CD14-positive monocyte (primary cell): ENCODE measurements around the gene NRXN3. TPM values are rescaled to one million over a fixed set of nuclear protein-coding genes. Genes with fewer than 3 reads are reported as not detected.

Source experiments
- DNase-seq, 3 donors: peaks; one replicate each; pipeline ENCODE4 v3.0.0-alpha.2; 2011 to 2022
- H2AFZ ChIP-seq: 2 replicates; pipeline ENCODE4 v1.6.0; 2012; ENCODE audit warnings: mild to moderate bottlenecking, low read depth, low read length, inconsistent platforms; ENCODE audit not compliant: insufficient read depth, poor library complexity, severe bottlenecking
- H3K27ac ChIP-seq, 2 donors: 1 replicate in 1 of 2; 2 replicates in 1 of 2; pipeline ENCODE4 v1.5.1; 2012 to 2013; ENCODE audit warnings: low read length in 2 of 2, control low read depth in 1 of 2, inconsistent platforms in 1 of 2, low read depth in 1 of 2, mild to moderate bottlenecking in 1 of 2
- H3K27me3 ChIP-seq, 2 donors: one replicate each; pipeline versions ENCODE4 v1.6.0 to v1.6.1; 2011 to 2013; ENCODE audit warnings: low read length in 2 of 2; ENCODE audit not compliant: control insufficient read depth in 2 of 2, insufficient read depth in 2 of 2
- H3K36me3 ChIP-seq, 2 donors: replicated peaks in 1 of 2; 1 replicate in 1 of 2; 2 replicates in 1 of 2; pipeline versions ENCODE4 v1.5.1 to v1.6.1; 2012 to 2013; ENCODE audit warnings: low read length in 2 of 2, control low read depth in 1 of 2, inconsistent platforms in 1 of 2, mild to moderate bottlenecking in 1 of 2; ENCODE audit not compliant: insufficient read depth in 2 of 2, control insufficient read depth in 1 of 2
- H3K4me1 ChIP-seq, 2 donors: 1 replicate in 1 of 2; 2 replicates in 1 of 2; pipeline versions ENCODE4 v1.5.1 to v1.6.1; 2012 to 2013; ENCODE audit warnings: low read length in 2 of 2, control low read depth in 1 of 2, inconsistent platforms in 1 of 2, mild to moderate bottlenecking in 1 of 2, moderate library complexity in 1 of 2; ENCODE audit not compliant: insufficient read depth in 2 of 2, control insufficient read depth in 1 of 2
- H3K4me2 ChIP-seq: replicated peaks from 2 replicates; pipeline ENCODE3; 2012; ENCODE audit warnings: low read length, moderate library complexity, mild to moderate bottlenecking; ENCODE audit not compliant: poor library complexity, severe bottlenecking; ENCODE audit errors: extremely low read depth
- H3K4me3 ChIP-seq, 3 experiments: fragments of 200-600 bp in 1 of 3; sonication (generic) in 1 of 3; replicated peaks in 1 of 3; 1 replicate in 2 of 3; 2 replicates in 1 of 3; pipeline ENCODE4 v1.5.1; 2011 to 2013; ENCODE audit warnings: low read length in 3 of 3, mild to moderate bottlenecking in 3 of 3, control low read depth in 2 of 3, low read depth in 2 of 3, inconsistent platforms in 1 of 3, moderate library complexity in 1 of 3
- H3K79me2 ChIP-seq: 2 replicates; pipeline ENCODE4 v1.6.0; 2012; ENCODE audit warnings: mild to moderate bottlenecking, control low read depth, inconsistent platforms, low read length, moderate library complexity; ENCODE audit not compliant: insufficient read depth
- H3K9ac ChIP-seq: 2 replicates; pipeline ENCODE4 v1.6.0; 2017; ENCODE audit warnings: low read length, mild to moderate bottlenecking; ENCODE audit not compliant: insufficient read depth, poor library complexity, severe bottlenecking
- H3K9me3 ChIP-seq, 2 donors: replicated peaks in 1 of 2; 1 replicate in 1 of 2; 2 replicates in 1 of 2; pipeline versions ENCODE4 v1.5.1 to v1.6.1; 2012 to 2013; ENCODE audit warnings: low read length in 2 of 2, control low read depth in 1 of 2; ENCODE audit not compliant: control insufficient read depth in 1 of 2, insufficient read depth in 1 of 2
- H4K20me1 ChIP-seq: 2 replicates; pipeline ENCODE4 v1.6.0; 2012; ENCODE audit warnings: mild to moderate bottlenecking, low read length, control low read depth, moderate library complexity; ENCODE audit not compliant: insufficient read depth
- H3K27ac Mint-ChIP-seq, 7 donors: one replicate each; pipeline ENCODE4 v1.8.0; 2020; ENCODE audit warnings: mild to moderate bottlenecking in 7 of 7, mixed read lengths in 7 of 7, moderate library complexity in 6 of 7, inconsistent platforms in 2 of 7
- H3K27me3 Mint-ChIP-seq, 3 donors: one replicate each; pipeline ENCODE4 v1.8.0; 2021 to 2022; ENCODE audit warnings: low read depth in 3 of 3, mild to moderate bottlenecking in 3 of 3, mixed read lengths in 3 of 3, moderate library complexity in 3 of 3, inconsistent platforms in 1 of 3
- H3K36me3 Mint-ChIP-seq, 2 donors: one replicate each; pipeline ENCODE4 v1.8.0; 2020; ENCODE audit warnings: mixed read lengths in 2 of 2, inconsistent platforms in 1 of 2, mild to moderate bottlenecking in 1 of 2
- H3K4me1 Mint-ChIP-seq: one replicate; pipeline ENCODE4 v1.8.0; 2020; ENCODE audit warnings: mild to moderate bottlenecking, mixed read lengths
- H3K4me3 Mint-ChIP-seq, 2 donors: one replicate each; pipeline ENCODE4 v1.8.0; 2020; ENCODE audit warnings: mild to moderate bottlenecking in 2 of 2, mixed read lengths in 2 of 2, moderate library complexity in 1 of 2
- H3K9me3 Mint-ChIP-seq, 7 donors: one replicate each; pipeline ENCODE4 v1.8.0; 2020 to 2022; ENCODE audit warnings: mixed read lengths in 7 of 7, mild to moderate bottlenecking in 6 of 7, moderate library complexity in 6 of 7, inconsistent platforms in 2 of 7
- WGBS: methylation state at CpG from one replicate; pipeline ENCODE4 v1.1.5; 2013; ENCODE audit warnings: missing lambda C conversion rate; ENCODE audit not compliant: insufficient coverage; 5-methylcytosine and 5-hydroxymethylcytosine counted together
- intact Hi-C, 2 donors: fragments of 100-400 bp; cut with micrococcal nuclease; formaldehyde crosslinking; loops; one replicate each; pipeline versions ENCODE4 v1.15.0 to v1.15.1; 2023
- polyA plus RNA-seq, 3 donors: library from polyadenylated mRNA; depleted of rRNA in 1 of 3; unstranded in 2 of 3; stranded (reverse) in 1 of 3; fragments of 300-500 nt in 2 of 3; fragments of >200 nt in 1 of 3; fragmentation: Illumina TruSeq in 2 of 3; gene quantifications; 1 replicate in 2 of 3; 2 replicates in 1 of 3; pipeline ENCODE4 v1.2.3, GENCODE V29; 2012 to 2021
- TF ChIP-seq, protein P1 (sequence below): fragments of 200-600 bp; IDR thresholded peaks from one replicate; pipeline ENCODE4 v1.8.0; 2022; ENCODE audit warnings: antibody characterized with exemption, mild to moderate bottlenecking

Gene NRXN3
- polyA plus RNA-seq, 3 donors = not detected

DNA sequence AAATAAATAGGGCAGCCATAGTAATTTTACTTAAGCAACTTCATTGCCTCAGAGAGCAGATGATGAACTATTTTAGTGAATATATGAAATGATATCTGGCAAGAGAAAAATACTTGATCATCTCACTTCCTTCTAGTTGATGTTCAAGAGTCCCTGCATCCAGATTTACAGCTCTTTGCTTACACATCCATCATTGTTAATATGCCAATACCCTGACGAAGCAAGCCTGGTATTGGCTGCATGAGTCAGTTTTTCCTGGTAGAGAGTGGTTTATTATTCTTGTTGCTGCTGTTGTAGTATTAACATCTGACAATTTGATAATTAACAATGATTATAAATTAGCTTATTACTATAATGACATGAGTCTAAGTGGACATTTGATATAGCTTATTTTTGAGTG lies 681.9 kb downstream of the NRXN3 start:
- no peak overlapping the region for H3K4me2 ChIP-seq
- intact Hi-C loops = no loop called here
- no CpG with 5 or more reads among the region's 1 CpG for WGBS

DNA sequence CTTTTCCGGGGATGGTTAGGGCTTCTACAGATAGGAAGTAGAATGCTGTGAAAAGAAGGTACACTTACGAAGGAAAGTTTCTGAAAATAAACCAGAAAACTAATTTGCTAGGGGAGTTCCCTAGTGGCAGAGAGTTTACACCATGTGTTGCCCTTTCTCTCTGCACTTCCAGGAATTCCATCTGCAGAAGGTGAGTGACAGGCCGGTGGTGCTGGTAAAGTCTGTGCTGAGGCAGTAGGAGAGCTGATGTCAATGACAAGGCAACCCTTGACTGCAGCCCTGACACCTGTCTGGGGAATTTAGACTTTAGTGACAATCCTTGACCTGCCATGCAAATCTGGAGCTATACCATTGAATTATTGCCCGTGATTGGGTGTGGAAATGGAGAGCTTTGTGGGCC lies 687.8 kb downstream of the NRXN3 start:
- Histone ChIP-seq H4K20me1 (no peaks in the 10 kb centered on the region), H3K4me2 (no peak overlapping the region), H3K9me3 (no peaks in the 10 kb centered on the region), H3K79me2 (no peaks in the 10 kb centered on the region), H3K27me3 (no peaks in the 10 kb centered on the region), H3K4me1 (no peaks in the 10 kb centered on the region), H3K9ac (no peak overlapping the region), H3K27ac (no peak overlapping the region), H3K36me3 (no peaks in the 10 kb centered on the region), H3K4me3 (no peak overlapping the region), H2AFZ (no peak overlapping the region)
- Mint-ChIP-seq H3K4me3 (no peak overlapping the region), H3K36me3 (no peaks in the 10 kb centered on the region), H3K9me3 (peaks cover 0 to 2% (median 0%) of the 10 kb centered on the region in 7 donors), H3K27ac (no peak overlapping the region), H3K27me3 (peaks cover 0 to 2% (median 2%) of the 10 kb centered on the region in 3 donors), H3K4me1 (no peaks in the 10 kb centered on the region)
- intact Hi-C loops = no loop called here
- no peak for DNase-seq
- WGBS = 78% methylated on average over 3 of the region's 4 CpGs
- TF ChIP-seq, protein P1, sequence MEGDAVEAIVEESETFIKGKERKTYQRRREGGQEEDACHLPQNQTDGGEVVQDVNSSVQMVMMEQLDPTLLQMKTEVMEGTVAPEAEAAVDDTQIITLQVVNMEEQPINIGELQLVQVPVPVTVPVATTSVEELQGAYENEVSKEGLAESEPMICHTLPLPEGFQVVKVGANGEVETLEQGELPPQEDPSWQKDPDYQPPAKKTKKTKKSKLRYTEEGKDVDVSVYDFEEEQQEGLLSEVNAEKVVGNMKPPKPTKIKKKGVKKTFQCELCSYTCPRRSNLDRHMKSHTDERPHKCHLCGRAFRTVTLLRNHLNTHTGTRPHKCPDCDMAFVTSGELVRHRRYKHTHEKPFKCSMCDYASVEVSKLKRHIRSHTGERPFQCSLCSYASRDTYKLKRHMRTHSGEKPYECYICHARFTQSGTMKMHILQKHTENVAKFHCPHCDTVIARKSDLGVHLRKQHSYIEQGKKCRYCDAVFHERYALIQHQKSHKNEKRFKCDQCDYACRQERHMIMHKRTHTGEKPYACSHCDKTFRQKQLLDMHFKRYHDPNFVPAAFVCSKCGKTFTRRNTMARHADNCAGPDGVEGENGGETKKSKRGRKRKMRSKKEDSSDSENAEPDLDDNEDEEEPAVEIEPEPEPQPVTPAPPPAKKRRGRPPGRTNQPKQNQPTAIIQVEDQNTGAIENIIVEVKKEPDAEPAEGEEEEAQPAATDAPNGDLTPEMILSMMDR = no peak

More for the DNA sequence above, 681.9 kb downstream of the NRXN3 start:
- Histone ChIP-seq H3K4me1 (no peaks in the 10 kb centered on the region), H3K4me3 (no peak overlapping the region), H3K79me2 (no peaks in the 10 kb centered on the region), H3K9me3 (no peaks in the 10 kb centered on the region), H3K27me3 (no peaks in the 10 kb centered on the region), H2AFZ (no peak overlapping the region), H3K27ac (no peak overlapping the region), H3K36me3 (no peaks in the 10 kb centered on the region), H4K20me1 (no peaks in the 10 kb centered on the region), H3K9ac (no peak overlapping the region)
- no peaks in the 10 kb centered on the region for H3K4me1 Mint-ChIP-seq
- H3K27ac Mint-ChIP-seq = no peak overlapping the region
- TF ChIP-seq, protein P1 = no peak
- no peak for DNase-seq
- H3K4me3 Mint-ChIP-seq = no peak overlapping the region
- peaks cover 0 to 2% (median 0%) of the 10 kb centered on the region in 7 donors for H3K9me3 Mint-ChIP-seq
- H3K36me3 Mint-ChIP-seq = no peaks in the 10 kb centered on the region
- peaks cover 0 to 4% (median 0%) of the 10 kb centered on the region in 3 donors for H3K27me3 Mint-ChIP-seq
